PFSK-1 (cell line): ENCODE results near the gene TUBA4B. TPM values are rescaled to one million over a fixed set of nuclear protein-coding genes. Genes with fewer than 3 reads are reported as not detected.

Experiments used
- FOXP2 ChIP-seq: optimal IDR thresholded peaks from 2 replicates; pipeline ENCODE3; 2011; ENCODE audit warnings: borderline replicate concordance, control low read depth, inconsistent platforms; ENCODE audit not compliant: insufficient read depth; ENCODE audit errors: extremely low read length, extremely low read depth
- POLR2AphosphoS5 ChIP-seq: IDR thresholded peaks from 2 replicates; pipeline ENCODE4 v1.6.1; 2012; ENCODE audit warnings: low read depth, mild to moderate bottlenecking, control low read depth, low read length, moderate library complexity
- SIN3A ChIP-seq: IDR thresholded peaks from 2 replicates; pipeline ENCODE4 v1.6.1; 2012; ENCODE audit warnings: mild to moderate bottlenecking, low read length, moderate library complexity, borderline replicate concordance; ENCODE audit not compliant: insufficient read depth
- TAF1 ChIP-seq: IDR thresholded peaks from 2 replicates; pipeline ENCODE4 v1.6.1; 2012; ENCODE audit warnings: low read length, control low read depth, borderline replicate concordance; ENCODE audit not compliant: insufficient read depth
- polyA plus RNA-seq: library from polyadenylated mRNA; unstranded; fragments of >200 nt; gene quantifications from one replicate; pipeline ENCODE4 v1.2.1, GENCODE V29; 2012; ENCODE audit warnings: low read depth, missing spikeins; ENCODE audit not compliant: insufficient read length
- TF ChIP-seq, protein P1 (sequence below), 2 experiments: IDR thresholded peaks; 2 replicates each; pipeline versions ENCODE4 v1.6.1 to v1.8.0; 2011 to 2012; ENCODE audit warnings: low read depth in 2 of 2, low read length in 2 of 2, control low read depth in 1 of 2, inconsistent platforms in 1 of 2, mild to moderate bottlenecking in 1 of 2, moderate library complexity in 1 of 2; ENCODE audit not compliant: insufficient read depth in 1 of 2

Gene TUBA4B
- 0.26 TPM for polyA plus RNA-seq

DNA sequence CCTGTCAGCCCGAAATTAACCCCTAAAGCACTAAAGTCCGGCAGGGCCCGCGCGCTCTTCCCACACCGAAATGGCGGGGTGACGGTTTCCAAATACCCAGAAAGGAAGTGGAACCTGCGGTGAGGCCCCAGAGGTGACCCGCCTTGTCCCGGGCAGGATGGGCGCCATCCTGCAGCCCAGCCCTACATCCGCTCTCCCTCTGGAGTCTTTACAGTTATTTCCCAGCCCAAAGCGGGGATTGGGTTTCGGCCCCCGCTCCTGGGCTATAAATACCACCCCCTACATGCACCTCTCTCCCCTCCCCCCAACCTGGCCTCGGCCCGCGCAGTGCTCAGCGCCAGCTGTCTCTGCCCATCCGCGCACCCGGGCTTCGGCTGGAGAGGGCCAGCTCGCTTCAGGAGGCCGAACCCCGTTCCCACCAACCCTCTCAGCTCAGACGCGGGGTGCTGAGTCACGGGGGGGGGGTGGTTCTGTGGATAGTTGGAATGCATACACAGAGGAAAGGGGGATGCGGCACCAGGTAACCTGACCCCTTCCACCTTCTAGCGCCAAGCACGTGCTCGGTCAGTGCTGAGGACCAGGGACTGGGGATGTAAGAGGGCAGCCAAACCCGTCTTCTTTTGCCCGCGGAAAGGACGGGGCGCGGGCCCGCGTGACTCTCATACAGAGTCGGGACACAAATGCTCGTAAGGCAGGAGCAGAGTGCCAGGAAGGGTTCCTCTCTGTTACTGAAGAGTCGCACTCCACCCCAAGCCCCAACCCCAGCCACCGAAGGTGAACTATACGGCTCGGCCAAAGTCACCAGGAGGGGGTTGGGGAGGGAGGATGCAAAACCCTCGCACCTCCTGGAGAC lies at the start of gene TUBA4B:
TSS of gene TUBA4B (plus strand) at position 344 of the 853 bp plus-strand sequence. CDS start at position 509, 165 bp downstream.
- TF ChIP-seq, protein P1, sequence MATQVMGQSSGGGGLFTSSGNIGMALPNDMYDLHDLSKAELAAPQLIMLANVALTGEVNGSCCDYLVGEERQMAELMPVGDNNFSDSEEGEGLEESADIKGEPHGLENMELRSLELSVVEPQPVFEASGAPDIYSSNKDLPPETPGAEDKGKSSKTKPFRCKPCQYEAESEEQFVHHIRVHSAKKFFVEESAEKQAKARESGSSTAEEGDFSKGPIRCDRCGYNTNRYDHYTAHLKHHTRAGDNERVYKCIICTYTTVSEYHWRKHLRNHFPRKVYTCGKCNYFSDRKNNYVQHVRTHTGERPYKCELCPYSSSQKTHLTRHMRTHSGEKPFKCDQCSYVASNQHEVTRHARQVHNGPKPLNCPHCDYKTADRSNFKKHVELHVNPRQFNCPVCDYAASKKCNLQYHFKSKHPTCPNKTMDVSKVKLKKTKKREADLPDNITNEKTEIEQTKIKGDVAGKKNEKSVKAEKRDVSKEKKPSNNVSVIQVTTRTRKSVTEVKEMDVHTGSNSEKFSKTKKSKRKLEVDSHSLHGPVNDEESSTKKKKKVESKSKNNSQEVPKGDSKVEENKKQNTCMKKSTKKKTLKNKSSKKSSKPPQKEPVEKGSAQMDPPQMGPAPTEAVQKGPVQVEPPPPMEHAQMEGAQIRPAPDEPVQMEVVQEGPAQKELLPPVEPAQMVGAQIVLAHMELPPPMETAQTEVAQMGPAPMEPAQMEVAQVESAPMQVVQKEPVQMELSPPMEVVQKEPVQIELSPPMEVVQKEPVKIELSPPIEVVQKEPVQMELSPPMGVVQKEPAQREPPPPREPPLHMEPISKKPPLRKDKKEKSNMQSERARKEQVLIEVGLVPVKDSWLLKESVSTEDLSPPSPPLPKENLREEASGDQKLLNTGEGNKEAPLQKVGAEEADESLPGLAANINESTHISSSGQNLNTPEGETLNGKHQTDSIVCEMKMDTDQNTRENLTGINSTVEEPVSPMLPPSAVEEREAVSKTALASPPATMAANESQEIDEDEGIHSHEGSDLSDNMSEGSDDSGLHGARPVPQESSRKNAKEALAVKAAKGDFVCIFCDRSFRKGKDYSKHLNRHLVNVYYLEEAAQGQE (IDR thresholded peaks at IDR 0.05; ENCODE audit: insufficient read depth in 1 of 2, low read depth in 2 of 2, low read length in 2 of 2): no peak
- TF ChIP-seq TAF1 (no peak), FOXP2 (no peak), SIN3A (no peak), POLR2AphosphoS5 (no peak)

DNA sequence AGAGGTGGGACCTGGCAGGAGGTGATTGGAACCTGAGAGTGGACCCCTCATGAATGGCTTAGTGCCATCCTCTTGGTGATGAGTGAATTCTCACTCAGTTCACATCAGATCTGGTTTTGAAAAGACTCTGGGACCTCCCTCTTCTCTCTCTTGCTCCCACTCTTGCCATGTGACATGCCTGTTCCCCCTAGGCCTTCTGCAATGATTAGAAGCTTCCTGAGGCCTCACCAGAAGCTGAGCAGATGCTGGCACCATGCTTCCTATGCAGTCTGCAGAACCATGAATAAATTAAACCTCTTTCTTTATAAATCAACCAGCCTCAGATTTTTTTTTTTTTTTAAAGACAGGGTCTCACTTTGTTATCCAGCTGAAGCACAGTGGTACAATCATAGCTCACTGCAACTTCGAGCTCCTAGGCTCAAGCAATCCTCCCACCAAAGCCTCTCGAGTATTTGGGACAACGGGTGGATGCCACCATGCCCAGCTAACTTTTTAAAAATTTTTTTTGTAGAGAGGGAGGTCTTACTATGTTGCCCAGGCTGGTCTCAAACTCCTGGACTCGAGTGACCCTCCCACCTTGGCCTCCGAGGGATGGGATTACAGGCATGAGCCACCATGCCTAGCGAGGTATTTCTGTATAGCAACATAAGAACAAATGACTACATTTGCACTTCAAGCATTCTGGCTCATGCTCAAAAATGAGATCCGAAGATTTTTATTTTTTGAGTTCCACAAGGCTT lies 48.4 kb upstream of the TUBA4B start:
- TF ChIP-seq FOXP2 (no peak), POLR2AphosphoS5 (no peak), TAF1 (no peak), SIN3A (no peak)
- TF ChIP-seq, protein P1 (IDR thresholded peaks at IDR 0.05; ENCODE audit: insufficient read depth in 1 of 2, low read depth in 2 of 2, low read length in 2 of 2): no peak

DNA sequence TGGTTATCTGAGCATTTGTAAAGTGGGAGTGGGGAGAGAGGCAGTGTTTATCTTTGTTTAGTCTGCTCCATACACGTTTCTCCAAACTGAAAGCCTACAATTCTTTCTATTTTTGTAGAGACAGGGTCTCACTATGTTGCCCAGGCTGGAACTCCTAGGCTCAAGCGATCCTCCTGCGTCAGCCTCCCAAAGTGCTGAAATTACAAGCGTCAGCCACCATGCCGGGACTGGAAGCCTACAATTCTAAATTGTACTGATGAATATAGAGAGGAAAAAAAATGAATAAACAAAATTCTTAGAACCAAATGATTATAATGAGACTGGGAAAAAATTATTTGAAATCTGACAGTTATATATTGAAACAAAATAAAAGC lies 47.9 kb upstream of the TUBA4B start:
- TF ChIP-seq TAF1 (no peak), POLR2AphosphoS5 (no peak), FOXP2 (no peak), SIN3A (no peak)
- TF ChIP-seq, protein P1 (IDR thresholded peaks at IDR 0.05; ENCODE audit: insufficient read depth in 1 of 2, low read depth in 2 of 2, low read length in 2 of 2): no peak

DNA sequence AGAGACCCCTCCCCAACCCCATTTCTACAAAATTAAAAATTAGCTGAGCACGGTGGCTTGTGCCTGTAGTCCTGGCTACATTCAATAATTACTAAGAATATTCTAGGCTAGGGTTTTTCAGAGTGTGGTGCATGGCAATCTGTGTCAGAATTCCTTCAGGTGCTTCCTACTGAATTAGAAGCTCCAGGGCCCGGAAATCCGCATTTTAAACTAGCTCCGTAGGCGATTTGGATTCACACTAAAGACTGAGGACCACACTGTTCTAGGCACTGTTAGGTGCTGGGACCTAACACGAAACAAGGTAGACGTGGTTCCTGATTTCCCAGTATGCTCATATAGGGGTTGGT lies 47.1 kb upstream of the TUBA4B start:
- TF ChIP-seq FOXP2 (no peak), TAF1 (no peak), POLR2AphosphoS5 (no peak), SIN3A (no peak)
- TF ChIP-seq, protein P1 (IDR thresholded peaks at IDR 0.05; ENCODE audit: insufficient read depth in 1 of 2, low read depth in 2 of 2, low read length in 2 of 2): no peak
